ENCODE results near the gene NOVA1. TPM values are rescaled to one million over a fixed set of nuclear protein-coding genes. Genes with fewer than 3 reads are reported as not detected.

The NOVA1 gene
- total RNA-seq, 4 donors from 2014 or later = 10.2 to 41.6 (median 22.3) TPM

- ATAC-seq (ENCODE audit: low FRiP score) = no peak
- TF ChIP-seq CTCF (IDR thresholded peaks at IDR 0.05) = no peak
- DNase-seq (ENCODE audit: low spot score) = no peak
Observed at GRCh38 chr14:26593357-26593756, 4.5 kb downstream of the NOVA1 start.

GRCh38 chr14:26589925-26590324, 7.9 kb downstream of the NOVA1 start:
- TF ChIP-seq CTCF (IDR thresholded peaks at IDR 0.05) = no peak

GRCh38 chr14:26577711-26578110, 20.1 kb downstream of the NOVA1 start:
- ATAC-seq (ENCODE audit: low FRiP score) = no peak
- DNase-seq (ENCODE audit: low spot score) = no peak
- TF ChIP-seq CTCF (IDR thresholded peaks at IDR 0.05) = no peak

More at GRCh38 chr14:26589925-26590324, 7.9 kb downstream of the NOVA1 start:
- no peak for DNase-seq (ENCODE audit: low spot score)
- ATAC-seq (ENCODE audit: low FRiP score) = no peak

GRCh38 chr14:26554069-26554772, 43.6 kb downstream of the NOVA1 start:
- DNase-seq (ENCODE audit: low spot score) (no peak), ATAC-seq (ENCODE audit: low FRiP score) (no peak)
- no peak for TF ChIP-seq CTCF (IDR thresholded peaks at IDR 0.05)

- TF ChIP-seq CTCF (IDR thresholded peaks at IDR 0.05) = no peak
- no peak for ATAC-seq (ENCODE audit: low FRiP score)
- DNase-seq (ENCODE audit: low spot score) = no peak
Observed at GRCh38 chr14:26549571-26549970, 48.3 kb downstream of the NOVA1 start.

- ATAC-seq (ENCODE audit: low FRiP score) (no peak), DNase-seq (ENCODE audit: low spot score) (no peak)
- TF ChIP-seq CTCF (IDR thresholded peaks at IDR 0.05) = no peak
Observed at GRCh38 chr14:26548406-26548805, 49.4 kb downstream of the NOVA1 start.

- no peak for DNase-seq (ENCODE audit: low spot score)
- no peak for TF ChIP-seq CTCF (IDR thresholded peaks at IDR 0.05)
- ATAC-seq (ENCODE audit: low FRiP score) = no peak
Observed at GRCh38 chr14:26538176-26538575, 59.7 kb downstream of the NOVA1 start.

Data from omental fat pad (tissue), 4 donors.